Loucy (cell line): ENCODE measurements around the gene MARK1.

Source experiments
- H2AFZ ChIP-seq: fragments of 200-600 bp; sonication (generic); 2 replicates; pipeline ENCODE4 v1.6.0; 2016; ENCODE audit warnings: antibody characterized with exemption, mild to moderate bottlenecking, low read length, moderate library complexity
- H3F3A ChIP-seq: fragments of 200-600 bp; 2 replicates; pipeline ENCODE4 v1.6.0; 2016; ENCODE audit warnings: antibody characterized with exemption, low read depth, mild to moderate bottlenecking
- H3K27me3 ChIP-seq: fragments of 200-600 bp; sonication (generic); 2 replicates; pipeline ENCODE4 v1.6.1; 2014; ENCODE audit warnings: low read length, mild to moderate bottlenecking; ENCODE audit not compliant: insufficient read depth, poor library complexity, severe bottlenecking
- H3K36me3 ChIP-seq: fragments of 200-600 bp; sonication (generic); 2 replicates; pipeline ENCODE4 v1.6.1; 2016; ENCODE audit warnings: low read length; ENCODE audit not compliant: insufficient read depth
- H3K4me1 ChIP-seq: fragments of 200-600 bp; sonication (generic); 2 replicates; pipeline ENCODE4 v1.5.1; 2014; ENCODE audit warnings: low read length, mild to moderate bottlenecking; ENCODE audit not compliant: insufficient read depth, poor library complexity, severe bottlenecking
- H3K4me2 ChIP-seq: fragments of 200-600 bp; sonication (generic); 2 replicates; pipeline ENCODE4 v1.6.0; 2014; ENCODE audit warnings: antibody characterized with exemption, low read length, low read depth, mild to moderate bottlenecking; ENCODE audit not compliant: poor library complexity, severe bottlenecking
- H3K4me3 ChIP-seq: fragments of 200-600 bp; sonication (generic); 2 replicates; pipeline ENCODE4 v1.5.1; 2014; ENCODE audit warnings: low read length, mild to moderate bottlenecking, mixed read lengths; ENCODE audit not compliant: poor library complexity, severe bottlenecking
- H3K79me2 ChIP-seq: fragments of 200-600 bp; sonication (generic); 2 replicates; pipeline ENCODE4 v1.6.1; 2014; ENCODE audit warnings: low read length; ENCODE audit not compliant: insufficient read depth
- H3K9ac ChIP-seq: fragments of 200-600 bp; sonication (generic); 2 replicates; pipeline ENCODE4 v1.6.0; 2014; ENCODE audit warnings: mild to moderate bottlenecking, low read depth, low read length, moderate library complexity; ENCODE audit not compliant: poor library complexity, severe bottlenecking
- H3K9me2 ChIP-seq: fragments of 200-600 bp; sonication (generic); replicated peaks from 2 replicates; pipeline ENCODE4 v1.6.1; 2016; ENCODE audit warnings: low read depth, low read length, mixed read lengths
- H3K9me3 ChIP-seq: fragments of 200-600 bp; sonication (generic); 2 replicates; pipeline ENCODE4 v1.6.1; 2014; ENCODE audit warnings: mild to moderate bottlenecking, antibody characterized with exemption, low read length, low read depth; ENCODE audit not compliant: insufficient read depth
- H4K20me1 ChIP-seq: fragments of 200-600 bp; sonication (generic); 2 replicates; pipeline ENCODE4 v1.6.0; 2014; ENCODE audit warnings: antibody characterized with exemption, low read length, mild to moderate bottlenecking; ENCODE audit not compliant: insufficient read depth, poor library complexity, severe bottlenecking
- CTCF ChIP-seq: fragments of 200-600 bp; sonication (generic); conservative IDR thresholded peaks from 2 replicates; pipeline ENCODE4 v1.5.1; 2014; ENCODE audit warnings: mild to moderate bottlenecking, antibody characterized with exemption, low read length
- EZH2phosphoT487 ChIP-seq: fragments of 200-600 bp; IDR thresholded peaks from 2 replicates; pipeline ENCODE4 v1.6.1; 2018; ENCODE audit warnings: antibody characterized with exemption, mild to moderate bottlenecking, moderate library complexity, borderline replicate concordance

Gene MARK1

GRCh38 chr1:220637759-220638158 lies 109.8 kb downstream of the MARK1 start:
- no peak overlapping the region for H2AFZ ChIP-seq
- no peak for TF ChIP-seq CTCF
- TF ChIP-seq EZH2phosphoT487: no peak
- H3K9me3 ChIP-seq: no peaks in the 10 kb centered on the region
- H3K36me3 ChIP-seq: no peaks in the 10 kb centered on the region
- no peaks in the 10 kb centered on the region for H3F3A ChIP-seq
- no peaks in the 10 kb centered on the region for H4K20me1 ChIP-seq
- no peaks in the 10 kb centered on the region for H3K79me2 ChIP-seq
- H3K4me3 ChIP-seq: no peak overlapping the region
- H3K27me3 ChIP-seq: no peaks in the 10 kb centered on the region
- no peaks in the 10 kb centered on the region for H3K4me1 ChIP-seq
- H3K9ac ChIP-seq: no peak overlapping the region
- no peak overlapping the region for H3K4me2 ChIP-seq
- H3K9me2 ChIP-seq: no peaks in the 10 kb centered on the region

DNA sequence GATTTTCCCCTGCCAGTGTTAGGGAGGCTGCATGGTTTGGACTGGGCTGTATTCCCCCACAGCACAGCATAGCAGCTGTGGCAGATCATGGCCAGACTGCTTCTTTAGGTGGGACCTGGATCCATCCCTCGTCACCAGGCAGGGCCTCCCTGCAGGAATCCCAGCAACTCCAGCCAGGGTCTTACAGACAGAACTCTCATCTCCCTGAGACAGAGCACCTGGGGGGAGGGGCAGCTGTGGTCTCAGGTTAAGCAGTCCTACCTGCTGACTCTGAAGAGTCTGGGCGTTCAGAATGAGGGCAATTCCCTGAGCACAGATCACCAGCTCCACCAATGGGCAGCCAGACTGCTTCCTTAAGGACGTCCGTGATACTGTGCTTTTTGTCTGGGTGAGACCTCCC lies 114.3 kb downstream of the MARK1 start:
- no peak overlapping the region for H3K4me3 ChIP-seq
- H2AFZ ChIP-seq: no peak overlapping the region
- H3K27me3 ChIP-seq: no peaks in the 10 kb centered on the region
- no peaks in the 10 kb centered on the region for H3K4me1 ChIP-seq
- no peak overlapping the region for H3K4me2 ChIP-seq
- H3K36me3 ChIP-seq: no peaks in the 10 kb centered on the region
- no peaks in the 10 kb centered on the region for H3F3A ChIP-seq
- no peak for TF ChIP-seq EZH2phosphoT487
- no peak for TF ChIP-seq CTCF
- no peaks in the 10 kb centered on the region for H3K9me2 ChIP-seq
- no peaks in the 10 kb centered on the region for H4K20me1 ChIP-seq
- H3K9ac ChIP-seq: no peak overlapping the region
- H3K9me3 ChIP-seq: no peaks in the 10 kb centered on the region
- H3K79me2 ChIP-seq: no peaks in the 10 kb centered on the region

DNA sequence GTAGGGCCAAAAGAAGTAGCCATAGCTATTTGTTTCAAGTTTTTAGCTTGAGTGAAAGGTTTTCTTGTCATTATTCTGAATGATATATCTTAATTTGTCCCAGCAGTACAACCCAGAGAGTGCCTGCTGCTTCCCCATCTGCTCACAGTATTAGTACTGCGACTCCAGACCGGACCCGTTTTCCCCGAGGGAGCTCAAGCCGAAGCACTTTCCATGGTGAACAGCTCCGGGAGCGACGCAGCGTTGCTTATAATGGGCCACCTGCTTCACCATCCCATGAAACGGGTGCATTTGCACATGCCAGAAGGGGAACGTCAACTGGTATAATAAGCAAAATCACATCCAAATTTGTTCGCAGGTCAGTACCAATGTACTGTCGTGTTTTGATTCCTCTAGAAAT lies 125.1 kb downstream of the MARK1 start:
- H3K36me3 ChIP-seq: no peaks in the 10 kb centered on the region
- TF ChIP-seq EZH2phosphoT487: no peak
- no peak for TF ChIP-seq CTCF

More for the DNA sequence above, 125.1 kb downstream of the MARK1 start:
- Histone ChIP-seq H3K4me3 (no peak overlapping the region), H3K9ac (no peak overlapping the region), H3F3A (no peaks in the 10 kb centered on the region), H3K9me2 (no peaks in the 10 kb centered on the region), H3K9me3 (no peaks in the 10 kb centered on the region), H2AFZ (no peak overlapping the region), H4K20me1 (no peaks in the 10 kb centered on the region), H3K4me1 (no peaks in the 10 kb centered on the region), H3K4me2 (no peak overlapping the region), H3K79me2 (no peaks in the 10 kb centered on the region), H3K27me3 (peaks cover 5% of the 10 kb centered on the region)
